Measurements from ENCODE around the gene TMEM132D. TPM values are rescaled to one million over a fixed set of nuclear protein-coding genes. Genes with fewer than 3 reads are reported as not detected.

TMEM132D gene
- total RNA-seq, 1 donor, result not detected

GRCh38 chr12:129203456-129203855 is 700.4 kb downstream of the TMEM132D start:
- no peak overlapping the region for H3K4me3 ChIP-seq (ENCODE audit: insufficient read depth, low read length)
- no peaks in the 10 kb centered on the region for H4K20me1 ChIP-seq (ENCODE audit: insufficient read depth, low read length)
- no peak for DNase-seq (ENCODE audit: insufficient read length, low spot score, missing footprints)
- no peaks in the 10 kb centered on the region for H3K4me1 ChIP-seq (ENCODE audit: insufficient read depth, low read length)
- no peaks in the 10 kb centered on the region for H3K36me3 ChIP-seq (ENCODE audit: insufficient read depth, low read length)
- no peaks in the 10 kb centered on the region for H3K79me2 ChIP-seq (ENCODE audit: insufficient read depth, low read length)
- H3K9me3 ChIP-seq (ENCODE audit: low read depth, low read length), result no peaks in the 10 kb centered on the region
- H3K4me2 ChIP-seq (ENCODE audit: insufficient read depth, low read length), result no peak overlapping the region
- TF ChIP-seq CTCF (IDR thresholded peaks at IDR 0.05; ENCODE audit: extremely low read depth, low read depth, low read length), result no peak
- H3K27ac ChIP-seq (ENCODE audit: low read depth, low read length), result no peak overlapping the region
- H2AFZ ChIP-seq (ENCODE audit: low read length), result no peak overlapping the region
- H3K27me3 ChIP-seq (ENCODE audit: insufficient read depth, low read length), result no peaks in the 10 kb centered on the region

GRCh38 chr12:129202109-129202814 is 701.6 kb downstream of the TMEM132D start:
- DNase-seq (ENCODE audit: insufficient read length, low spot score, missing footprints), result no peak
- TF ChIP-seq CTCF (IDR thresholded peaks at IDR 0.05; ENCODE audit: extremely low read depth, low read depth, low read length), result no peak

GRCh38 chr12:129201029-129201428 is 702.8 kb downstream of the TMEM132D start:
- Histone ChIP-seq H3K9me3 (ENCODE audit: low read depth, low read length) (no peaks in the 10 kb centered on the region), H3K4me3 (ENCODE audit: insufficient read depth, low read length) (no peak overlapping the region), H3K27ac (ENCODE audit: low read depth, low read length) (no peak overlapping the region), H3K27me3 (ENCODE audit: insufficient read depth, low read length) (no peaks in the 10 kb centered on the region), H3K4me2 (ENCODE audit: insufficient read depth, low read length) (no peak overlapping the region), H3K79me2 (ENCODE audit: insufficient read depth, low read length) (no peaks in the 10 kb centered on the region), H3K4me1 (ENCODE audit: insufficient read depth, low read length) (no peaks in the 10 kb centered on the region), H2AFZ (ENCODE audit: low read length) (no peak overlapping the region), H3K36me3 (ENCODE audit: insufficient read depth, low read length) (no peaks in the 10 kb centered on the region), H4K20me1 (ENCODE audit: insufficient read depth, low read length) (no peaks in the 10 kb centered on the region)
- TF ChIP-seq CTCF (IDR thresholded peaks at IDR 0.05; ENCODE audit: extremely low read depth, low read depth, low read length), result no peak
- DNase-seq (ENCODE audit: insufficient read length, low spot score, missing footprints), result no peak

More at GRCh38 chr12:129202109-129202814, 701.6 kb downstream of the TMEM132D start:
- Histone ChIP-seq H3K27ac (ENCODE audit: low read depth, low read length) (no peak overlapping the region), H3K36me3 (ENCODE audit: insufficient read depth, low read length) (no peaks in the 10 kb centered on the region), H3K4me3 (ENCODE audit: insufficient read depth, low read length) (no peak overlapping the region), H3K27me3 (ENCODE audit: insufficient read depth, low read length) (no peaks in the 10 kb centered on the region), H3K4me2 (ENCODE audit: insufficient read depth, low read length) (no peak overlapping the region), H4K20me1 (ENCODE audit: insufficient read depth, low read length) (no peaks in the 10 kb centered on the region), H3K79me2 (ENCODE audit: insufficient read depth, low read length) (no peaks in the 10 kb centered on the region), H3K9me3 (ENCODE audit: low read depth, low read length) (no peaks in the 10 kb centered on the region), H3K4me1 (ENCODE audit: insufficient read depth, low read length) (no peaks in the 10 kb centered on the region), H2AFZ (ENCODE audit: low read length) (no peak overlapping the region)

- Histone ChIP-seq H4K20me1 (ENCODE audit: insufficient read depth, low read length) (no peaks in the 10 kb centered on the region), H3K79me2 (ENCODE audit: insufficient read depth, low read length) (no peaks in the 10 kb centered on the region), H3K9me3 (ENCODE audit: low read depth, low read length) (no peaks in the 10 kb centered on the region), H2AFZ (ENCODE audit: low read length) (no peak overlapping the region), H3K27ac (ENCODE audit: low read depth, low read length) (no peak overlapping the region), H3K4me2 (ENCODE audit: insufficient read depth, low read length) (no peak overlapping the region), H3K36me3 (ENCODE audit: insufficient read depth, low read length) (no peaks in the 10 kb centered on the region), H3K27me3 (ENCODE audit: insufficient read depth, low read length) (no peaks in the 10 kb centered on the region), H3K4me3 (ENCODE audit: insufficient read depth, low read length) (no peak overlapping the region), H3K4me1 (ENCODE audit: insufficient read depth, low read length) (no peaks in the 10 kb centered on the region)
- no peak for DNase-seq (ENCODE audit: insufficient read length, low spot score, missing footprints)
- TF ChIP-seq CTCF (IDR thresholded peaks at IDR 0.05; ENCODE audit: extremely low read depth, low read depth, low read length), result no peak
These were observed 703.2 kb downstream of the TMEM132D start for GRCh38 chr12:129200576-129200975.

Measured in osteoblast (primary cell).